PC-9 (cell line): ENCODE measurements around the gene DGAT2L6. TPM values are rescaled to one million over a fixed set of nuclear protein-coding genes. Genes with fewer than 3 reads are reported as not detected.

Experiments used
- Bru-seq: library from RNA; stranded (reverse); fragments of 400-500 nt; gene quantifications from one replicate; lab custom pipeline; 2021; lab: Mats Ljungman, UMichigan
- BruChase-seq, 2 experiments: library from RNA; stranded (reverse); fragments of 400-500 nt; gene quantifications; one replicate each; lab custom pipeline; 2021; lab: Mats Ljungman, UMichigan
- BruUV-seq: library from RNA; stranded (reverse); fragments of 400-500 nt; replicated peaks from 2 replicates; lab custom pipeline; 2021; lab: Mats Ljungman, UMichigan
- CTCF ChIA-PET: fragments of 300-600 bp; sonication (Branson Sonifier 250); formaldehyde crosslinking; loops from one replicate; lab custom pipeline; 2022; ENCODE audit warnings: antibody characterized with exemption; lab: Charles Lee
- POLR2A ChIA-PET: fragments of 300-600 bp; sonication (Branson Sonifier 250); formaldehyde crosslinking; loops from one replicate; lab custom pipeline; 2022; ENCODE audit warnings: antibody characterized with exemption; ENCODE audit not compliant: unreplicated experiment; lab: Charles Lee
- DNase-seq, 2 experiments: peaks; one replicate each; pipeline versions ENCODE4 v3.0.0 to v3.0.0-alpha.2; 2015 to 2022; ENCODE audit warnings: mixed read lengths in 1 of 2
- H2AFZ ChIP-seq: fragments of 200-600 bp; sonication (generic); 2 replicates; pipeline ENCODE4 v1.8.1; 2017; ENCODE audit warnings: antibody characterized with exemption
- H3F3A ChIP-seq: fragments of 200-600 bp; sonication (generic); 2 replicates; pipeline ENCODE4 v1.8.1; 2017; ENCODE audit warnings: antibody characterized with exemption, mild to moderate bottlenecking, low read depth; ENCODE audit not compliant: insufficient read depth
- H3K27ac ChIP-seq: fragments of 200-600 bp; sonication (generic); 2 replicates; pipeline ENCODE4 v1.6.1; 2016; ENCODE audit warnings: mixed run types
- H3K27me3 ChIP-seq: fragments of 200-600 bp; sonication (generic); 2 replicates; pipeline ENCODE4 v1.6.1; 2016; ENCODE audit warnings: low read depth, mixed run types; ENCODE audit not compliant: insufficient read depth
- H3K36me3 ChIP-seq: fragments of 200-600 bp; sonication (generic); 2 replicates; pipeline ENCODE4 v1.6.1; 2016; ENCODE audit warnings: low read depth, mixed run types
- H3K4me1 ChIP-seq: fragments of 200-600 bp; sonication (generic); replicated peaks from 2 replicates; pipeline ENCODE4 v1.6.1; 2016; ENCODE audit warnings: mixed run types; ENCODE audit not compliant: insufficient read depth
- H3K4me2 ChIP-seq: fragments of 200-600 bp; sonication (generic); 2 replicates; pipeline ENCODE4 v1.6.1; 2017; ENCODE audit warnings: mixed run types
- H3K4me3 ChIP-seq: fragments of 200-600 bp; sonication (generic); 2 replicates; pipeline ENCODE4 v1.6.1; 2016; ENCODE audit warnings: mixed run types
- H3K79me2 ChIP-seq: fragments of 200-600 bp; sonication (generic); 2 replicates; pipeline ENCODE4 v1.6.1; 2017; ENCODE audit warnings: low read depth, mixed run types
- H3K9me2 ChIP-seq: fragments of 200-600 bp; sonication (generic); 2 replicates; pipeline ENCODE4 v1.8.1; 2017; ENCODE audit warnings: mild to moderate bottlenecking; ENCODE audit not compliant: insufficient read depth
- H3K9me3 ChIP-seq: fragments of 200-600 bp; sonication (generic); 2 replicates; pipeline ENCODE4 v1.8.1; 2016; ENCODE audit warnings: low read depth; ENCODE audit not compliant: insufficient read depth
- H4K20me1 ChIP-seq: fragments of 200-600 bp; sonication (generic); 2 replicates; pipeline ENCODE4 v1.8.1; 2017; ENCODE audit not compliant: insufficient read depth
- CTCF ChIP-seq: fragments of 200-600 bp; sonication (generic); conservative IDR thresholded peaks from 2 replicates; pipeline ENCODE4 v1.6.1; 2017; ENCODE audit warnings: mixed run types, antibody characterized with exemption, mild to moderate bottlenecking, moderate library complexity
- EZH2 ChIP-seq: fragments of 200-600 bp; sonication (generic); IDR thresholded peaks from 2 replicates; pipeline ENCODE4 v1.8.0; 2017; ENCODE audit warnings: antibody characterized with exemption, low read depth
- intact Hi-C: fragments of 100-400 bp; cut with micrococcal nuclease; formaldehyde crosslinking; loops from one replicate; pipeline ENCODE4 v1.10.0; 2022; ENCODE audit not compliant: unreplicated experiment
- long read RNA-seq: library from polyadenylated mRNA; stranded (forward); transcript quantifications from one replicate; pipeline ENCODE4 v2.0.0, GENCODE V29; 2022
- total RNA-seq: library from RNA; stranded (reverse); gene quantifications from 2 replicates; pipeline ENCODE4 v1.2.3, GENCODE V29; 2021

Gene DGAT2L6
- total RNA-seq: not detected in 2 replicates
- Bru-seq, nascent RNA: not detected
- percentile 3 among the genes with signal in this experiment for BruChase-seq, experiment 1, labeled RNA remaining after a 2-hour chase
- BruChase-seq, experiment 2, labeled RNA remaining after a 6-hour chase: percentile 8 among the genes with signal in this experiment
- long read RNA-seq: 0 reads

- TF ChIP-seq CTCF: no peak
- no peak for TF ChIP-seq EZH2
- H3F3A ChIP-seq: no peaks in the 10 kb centered on the region
- H3K4me1 ChIP-seq: no peaks in the 10 kb centered on the region
- no peak within 1 kb of the TSS for H2AFZ ChIP-seq
- no peak for DNase-seq
- no peaks in the 10 kb centered on the region for H4K20me1 ChIP-seq
- no peaks in the 10 kb centered on the region for H3K36me3 ChIP-seq
- H3K9me3 ChIP-seq: no peaks in the 10 kb centered on the region
- H3K4me3 ChIP-seq: no peak within 1 kb of the TSS
- BruUV-seq: no TSS peak
- H3K4me2 ChIP-seq: no peak within 1 kb of the TSS
- H3K9me2 ChIP-seq: no peaks in the 10 kb centered on the region
- H3K27ac ChIP-seq: no peak within 1 kb of the TSS
- H3K79me2 ChIP-seq: no peaks in the 10 kb centered on the region
- no peaks in the 10 kb centered on the region for H3K27me3 ChIP-seq
- intact Hi-C loops: no loop called here
- CTCF ChIA-PET: no interaction called here
- POLR2A ChIA-PET: no interaction called here
Measured at GRCh38 chrX:70176938-70177533, at the start of gene DGAT2L6. DGAT2L6 (plus strand) TSS chrX:70177483; CDS start chrX:70177583, 100 bp downstream.

GRCh38 chrX:70128071-70128470 lies 49.2 kb upstream of the DGAT2L6 start:
- POLR2A ChIA-PET: no interaction called here

GRCh38 chrX:70129816-70130215 lies 47.5 kb upstream of the DGAT2L6 start:
- no peak overlapping the region for H3K27ac ChIP-seq
- ChIA-PET CTCF (no interaction called here), POLR2A (no interaction called here)
- no TSS peak for BruUV-seq
- H3K9me3 ChIP-seq: no peaks in the 10 kb centered on the region
- no peaks in the 10 kb centered on the region for H3K36me3 ChIP-seq
- H4K20me1 ChIP-seq: no peaks in the 10 kb centered on the region
- TF ChIP-seq EZH2: no peak
- TF ChIP-seq CTCF: no peak
- peaks cover 10% of the 10 kb centered on the region for H3K79me2 ChIP-seq
- H3K4me2 ChIP-seq: no peak overlapping the region
- H3K27me3 ChIP-seq: peaks cover 4% of the 10 kb centered on the region; the same call in 1 of the 2 replicates
- H3F3A ChIP-seq: peaks cover 8% of the 10 kb centered on the region; the same call in 1 of the 2 replicates
- DNase-seq: no peak
- intact Hi-C loops: no loop called here
- H3K9me2 ChIP-seq: no peaks in the 10 kb centered on the region
- peaks cover 17% of the 10 kb centered on the region for H3K4me1 ChIP-seq
- H3K4me3 ChIP-seq: no peak overlapping the region
- H2AFZ ChIP-seq: no peak overlapping the region

More at GRCh38 chrX:70128071-70128470, 49.2 kb upstream of the DGAT2L6 start:
- no peak overlapping the region for H3K4me2 ChIP-seq
- no TSS peak for BruUV-seq
- no peak overlapping the region for H3K4me3 ChIP-seq
- DNase-seq: no peak
- TF ChIP-seq EZH2 (no peak), CTCF (no peak)
- peaks cover 4% of the 10 kb centered on the region; the same call in 1 of the 2 replicates for H3K27me3 ChIP-seq
- peaks cover 5% of the 10 kb centered on the region; the same call in 1 of the 2 replicates for H3F3A ChIP-seq
- no peaks in the 10 kb centered on the region for H4K20me1 ChIP-seq
- H2AFZ ChIP-seq: no peak overlapping the region
- H3K9me3 ChIP-seq: no peaks in the 10 kb centered on the region
- no peaks in the 10 kb centered on the region for H3K36me3 ChIP-seq
- intact Hi-C loops: no loop called here
- no peaks in the 10 kb centered on the region for H3K9me2 ChIP-seq
- H3K79me2 ChIP-seq: no peaks in the 10 kb centered on the region
- CTCF ChIA-PET: no interaction called here
- no peak overlapping the region for H3K27ac ChIP-seq
- peaks cover 14% of the 10 kb centered on the region for H3K4me1 ChIP-seq
